ENCODE measurements around the gene NUFIP2.
A peak's percentile ranks its signal among the peaks of the same experiment; 100 is the strongest.
"Not testable (repeated sequence)": the region's sequence is repeated elsewhere in the genome, so short reads cannot be mapped to it uniquely, and the experiment has no call there.

NUFIP2 gene

GRCh38 chr17:29237476-29238132 lies 56.3 kb downstream of the NUFIP2 start:
- Histone ChIP-seq H3K4me3 (ENCODE audit: insufficient read length, low read depth) (no peak overlapping the region), H3K27me3 (ENCODE audit: insufficient read depth, insufficient read length) (no peaks in the 10 kb centered on the region), H3K9me3 (ENCODE audit: insufficient read depth, low read length) (no peaks in the 10 kb centered on the region), H3K4me1 (ENCODE audit: insufficient read depth, insufficient read length) (peaks cover 8% of the 10 kb centered on the region), H3K36me3 (ENCODE audit: insufficient read depth, insufficient read length, low read length) (no peaks in the 10 kb centered on the region), H3K9ac (ENCODE audit: insufficient read length, low read depth) (no peak overlapping the region)
- no peak for DNase-seq (ENCODE audit: low read depth, low spot score)
- TF ChIP-seq ZNF274 (IDR thresholded peaks at IDR 0.05; ENCODE audit: low read depth, low read length) (no peak), SUZ12 (IDR thresholded peaks at IDR 0.05; ENCODE audit: extremely low read depth, insufficient read depth, insufficient read length) (no peak), YY1 (IDR thresholded peaks at IDR 0.05; ENCODE audit: insufficient read depth, insufficient read length) (no peak)

- H3K36me3 ChIP-seq (ENCODE audit: insufficient read depth, insufficient read length, low read length), result no peaks in the 10 kb centered on the region
These were observed 58.0 kb downstream of the NUFIP2 start for GRCh38 chr17:29235904-29236303.

GRCh38 chr17:29234972-29235371 lies 59.0 kb downstream of the NUFIP2 start:
- H3K9ac ChIP-seq (ENCODE audit: insufficient read length, low read depth); H3K9me3 ChIP-seq (ENCODE audit: insufficient read depth, low read length); H3K4me3 ChIP-seq (ENCODE audit: insufficient read length, low read depth); DNase-seq (ENCODE audit: low read depth, low spot score); H3K36me3 ChIP-seq (ENCODE audit: insufficient read depth, insufficient read length, low read length); H3K27me3 ChIP-seq (ENCODE audit: insufficient read depth, insufficient read length); H3K4me1 ChIP-seq (ENCODE audit: insufficient read depth, insufficient read length): not testable (repeated sequence)

More at GRCh38 chr17:29235904-29236303, 58.0 kb downstream of the NUFIP2 start:
- DNase-seq (ENCODE audit: low read depth, low spot score), result no peak
- Histone ChIP-seq H3K9ac (ENCODE audit: insufficient read length, low read depth) (no peak overlapping the region), H3K4me1 (ENCODE audit: insufficient read depth, insufficient read length) (peaks cover 8% of the 10 kb centered on the region), H3K4me3 (ENCODE audit: insufficient read length, low read depth) (no peak overlapping the region), H3K9me3 (ENCODE audit: insufficient read depth, low read length) (no peaks in the 10 kb centered on the region), H3K27me3 (ENCODE audit: insufficient read depth, insufficient read length) (no peaks in the 10 kb centered on the region)
- TF ChIP-seq ZNF274 (IDR thresholded peaks at IDR 0.05; ENCODE audit: low read depth, low read length), result no peak
- TF ChIP-seq SUZ12 (IDR thresholded peaks at IDR 0.05; ENCODE audit: extremely low read depth, insufficient read depth, insufficient read length), result no peak
- TF ChIP-seq YY1 (IDR thresholded peaks at IDR 0.05; ENCODE audit: insufficient read depth, insufficient read length), result no peak

GRCh38 chr17:29233301-29233700 lies 60.6 kb downstream of the NUFIP2 start:
- H3K4me3 ChIP-seq (ENCODE audit: insufficient read length, low read depth), result no peak overlapping the region
- no peak for DNase-seq (ENCODE audit: low read depth, low spot score)
- H3K9ac ChIP-seq (ENCODE audit: insufficient read length, low read depth), result no peak overlapping the region
- no peaks in the 10 kb centered on the region for H3K36me3 ChIP-seq (ENCODE audit: insufficient read depth, insufficient read length, low read length)
- H3K9me3 ChIP-seq (ENCODE audit: insufficient read depth, low read length), result no peaks in the 10 kb centered on the region
- no peaks in the 10 kb centered on the region for H3K27me3 ChIP-seq (ENCODE audit: insufficient read depth, insufficient read length)
- TF ChIP-seq YY1 (IDR thresholded peaks at IDR 0.05; ENCODE audit: insufficient read depth, insufficient read length) (no peak), ZNF274 (IDR thresholded peaks at IDR 0.05; ENCODE audit: low read depth, low read length) (no peak), SUZ12 (IDR thresholded peaks at IDR 0.05; ENCODE audit: extremely low read depth, insufficient read depth, insufficient read length) (no peak)
- H3K4me1 ChIP-seq (ENCODE audit: insufficient read depth, insufficient read length), result peaks cover 4% of the 10 kb centered on the region

- no peak overlapping the region for H3K9ac ChIP-seq (ENCODE audit: insufficient read length, low read depth)
- H3K27me3 ChIP-seq (ENCODE audit: insufficient read depth, insufficient read length), result no peaks in the 10 kb centered on the region
- no peak for DNase-seq (ENCODE audit: low read depth, low spot score)
- TF ChIP-seq ZNF274 (IDR thresholded peaks at IDR 0.05; ENCODE audit: low read depth, low read length) (no peak), YY1 (IDR thresholded peaks at IDR 0.05; ENCODE audit: insufficient read depth, insufficient read length) (no peak), SUZ12 (IDR thresholded peaks at IDR 0.05; ENCODE audit: extremely low read depth, insufficient read depth, insufficient read length) (no peak)
- no peaks in the 10 kb centered on the region for H3K36me3 ChIP-seq (ENCODE audit: insufficient read depth, insufficient read length, low read length)
- H3K4me3 ChIP-seq (ENCODE audit: insufficient read length, low read depth), result no peak overlapping the region
- no peaks in the 10 kb centered on the region for H3K4me1 ChIP-seq (ENCODE audit: insufficient read depth, insufficient read length)
- H3K9me3 ChIP-seq (ENCODE audit: insufficient read depth, low read length), result no peaks in the 10 kb centered on the region
These were observed 68.6 kb downstream of the NUFIP2 start for GRCh38 chr17:29225396-29225795.

- H3K4me3 ChIP-seq (ENCODE audit: insufficient read length, low read depth); H3K27me3 ChIP-seq (ENCODE audit: insufficient read depth, insufficient read length); H3K36me3 ChIP-seq (ENCODE audit: insufficient read depth, insufficient read length, low read length); H3K4me1 ChIP-seq (ENCODE audit: insufficient read depth, insufficient read length); DNase-seq (ENCODE audit: low read depth, low spot score); H3K9ac ChIP-seq (ENCODE audit: insufficient read length, low read depth); H3K9me3 ChIP-seq (ENCODE audit: insufficient read depth, low read length): not testable (repeated sequence)
These were observed 72.6 kb downstream of the NUFIP2 start for GRCh38 chr17:29221338-29221737.

GRCh38 chr17:29219378-29220047 lies 74.4 kb downstream of the NUFIP2 start:
- no peaks in the 10 kb centered on the region for H3K36me3 ChIP-seq (ENCODE audit: insufficient read depth, insufficient read length, low read length)
- no peak for TF ChIP-seq ZNF274 (IDR thresholded peaks at IDR 0.05; ENCODE audit: low read depth, low read length)
- TF ChIP-seq SUZ12 (IDR thresholded peaks at IDR 0.05; ENCODE audit: extremely low read depth, insufficient read depth, insufficient read length), result no peak
- TF ChIP-seq YY1 (IDR thresholded peaks at IDR 0.05; ENCODE audit: insufficient read depth, insufficient read length), result no peak
- no peak overlapping the region for H3K9ac ChIP-seq (ENCODE audit: insufficient read length, low read depth)
- H3K27me3 ChIP-seq (ENCODE audit: insufficient read depth, insufficient read length), result no peaks in the 10 kb centered on the region
- DNase-seq (ENCODE audit: low read depth, low spot score), result peak; percentile 66
- H3K9me3 ChIP-seq (ENCODE audit: insufficient read depth, low read length), result no peaks in the 10 kb centered on the region
- H3K4me3 ChIP-seq (ENCODE audit: insufficient read length, low read depth), result no peak overlapping the region
- no peaks in the 10 kb centered on the region for H3K4me1 ChIP-seq (ENCODE audit: insufficient read depth, insufficient read length)

Measured in NT2/D1 (cell line).